Stimulated activated naive CD8-positive, alpha-beta T cell treated with anti-CD3 and anti-CD28 coated beads, Interleukin-15, Interleukin-2, amounts not matched to agents 100 ng/mL and 50 ng/mL, for 24 hours (primary cell): ENCODE data around the gene PSORS1C1.
A peak's percentile ranks its signal among the peaks of the same experiment; 100 is the strongest.
"Not testable (repeated sequence)": the region's sequence is repeated elsewhere in the genome, so short reads cannot be mapped to it uniquely, and the experiment has no call there.

Source experiments
- H3K27ac Mint-ChIP-seq: one replicate; pipeline ENCODE4 v1.8.0; 2021; ENCODE audit warnings: mild to moderate bottlenecking, mixed read lengths
- H3K27me3 Mint-ChIP-seq: one replicate; pipeline ENCODE4 v1.8.0; 2021; ENCODE audit warnings: mixed read lengths
- H3K36me3 Mint-ChIP-seq: one replicate; pipeline ENCODE4 v1.8.0; 2021; ENCODE audit warnings: low read depth, mixed read lengths
- H3K4me1 Mint-ChIP-seq: one replicate; pipeline ENCODE4 v1.8.0; 2021; ENCODE audit warnings: low read depth, mixed read lengths
- H3K4me3 Mint-ChIP-seq: one replicate; pipeline ENCODE4 v1.8.0; 2021; ENCODE audit warnings: mild to moderate bottlenecking, mixed read lengths
- H3K9me3 Mint-ChIP-seq: one replicate; pipeline ENCODE4 v1.8.0; 2021; ENCODE audit warnings: mixed read lengths

Gene PSORS1C1

GRCh38 chr6:31152781-31153180 is 38.2 kb downstream of the PSORS1C1 start:
- no peaks in the 10 kb centered on the region for H3K27me3 Mint-ChIP-seq

GRCh38 chr6:31154436-31154835 is 39.8 kb downstream of the PSORS1C1 start:
- peaks cover 36% of the 10 kb centered on the region for H3K36me3 Mint-ChIP-seq
- no peaks in the 10 kb centered on the region for H3K9me3 Mint-ChIP-seq
- peaks cover 17% of the 10 kb centered on the region for H3K4me1 Mint-ChIP-seq
- no peak overlapping the region for H3K27ac Mint-ChIP-seq
- no peaks in the 10 kb centered on the region for H3K27me3 Mint-ChIP-seq
- no peak overlapping the region for H3K4me3 Mint-ChIP-seq

More at GRCh38 chr6:31152781-31153180, 38.2 kb downstream of the PSORS1C1 start:
- Mint-ChIP-seq H3K4me1 (peaks cover 5% of the 10 kb centered on the region), H3K27ac (no peak overlapping the region), H3K36me3 (peaks cover 32% of the 10 kb centered on the region), H3K9me3 (no peaks in the 10 kb centered on the region), H3K4me3 (no peak overlapping the region)

GRCh38 chr6:31156641-31157040 is 42.0 kb downstream of the PSORS1C1 start:
- Mint-ChIP-seq H3K9me3 (no peaks in the 10 kb centered on the region), H3K4me1 (peaks cover 25% of the 10 kb centered on the region), H3K27me3 (no peaks in the 10 kb centered on the region), H3K36me3 (peaks cover 36% of the 10 kb centered on the region), H3K4me3 (peak overlapping the region; percentile 99), H3K27ac (no peak overlapping the region)

GRCh38 chr6:31157513-31158139 is 43.0 kb downstream of the PSORS1C1 start, which contains the start of gene CCHCR1:
CCHCR1 (minus strand) TSS chr6:31157802; CDS start chr6:31157600, 202 bp downstream.
- Mint-ChIP-seq H3K36me3 (peaks cover 46% of the 10 kb centered on the region), H3K4me1 (peaks cover 34% of the 10 kb centered on the region), H3K27ac (peak within 1 kb of the TSS; percentile 88), H3K4me3 (peak within 1 kb of the TSS; percentile 99), H3K27me3 (no peaks in the 10 kb centered on the region), H3K9me3 (no peaks in the 10 kb centered on the region)

- H3K27me3 Mint-ChIP-seq = no peaks in the 10 kb centered on the region
- peaks cover 53% of the 10 kb centered on the region for H3K36me3 Mint-ChIP-seq
- peaks cover 41% of the 10 kb centered on the region for H3K4me1 Mint-ChIP-seq
- H3K9me3 Mint-ChIP-seq = no peaks in the 10 kb centered on the region
- peak within 1 kb of the TSS; percentile 99 for H3K4me3 Mint-ChIP-seq
- peak within 1 kb of the TSS; percentile 88 for H3K27ac Mint-ChIP-seq
Observed at GRCh38 chr6:31158140-31158862, 43.7 kb downstream of the PSORS1C1 start, which contains the start of gene TCF19. TCF19 (plus strand) TSS chr6:31158589; CDS start chr6:31159470, 881 bp downstream.

- Mint-ChIP-seq H3K36me3 (peaks cover 54% of the 10 kb centered on the region), H3K27me3 (no peaks in the 10 kb centered on the region), H3K4me1 (peaks cover 50% of the 10 kb centered on the region), H3K9me3 (no peaks in the 10 kb centered on the region), H3K4me3 (peak overlapping the region; percentile 99), H3K27ac (peak overlapping the region; percentile 88)
Observed at GRCh38 chr6:31158863-31159855, 44.6 kb downstream of the PSORS1C1 start.

- H3K36me3 Mint-ChIP-seq = peaks cover 36% of the 10 kb centered on the region
- H3K9me3 Mint-ChIP-seq = no peaks in the 10 kb centered on the region
- peak overlapping the region; percentile 5 for H3K4me3 Mint-ChIP-seq
- no peak overlapping the region for H3K27ac Mint-ChIP-seq
- H3K27me3 Mint-ChIP-seq = no peaks in the 10 kb centered on the region
- H3K4me1 Mint-ChIP-seq = peaks cover 61% of the 10 kb centered on the region
Observed at GRCh38 chr6:31161216-31162126, 46.9 kb downstream of the PSORS1C1 start.

GRCh38 chr6:31162463-31163165 is 48.0 kb downstream of the PSORS1C1 start:
- no peaks in the 10 kb centered on the region for H3K27me3 Mint-ChIP-seq
- H3K4me3 Mint-ChIP-seq = no peak overlapping the region
- H3K36me3 Mint-ChIP-seq = peaks cover 35% of the 10 kb centered on the region
- H3K27ac Mint-ChIP-seq = no peak overlapping the region
- peaks cover 55% of the 10 kb centered on the region for H3K4me1 Mint-ChIP-seq
- no peaks in the 10 kb centered on the region for H3K9me3 Mint-ChIP-seq

GRCh38 chr6:31163922-31164321 is 49.3 kb downstream of the PSORS1C1 start:
- Mint-ChIP-seq H3K4me1 (peaks cover 48% of the 10 kb centered on the region), H3K9me3 (no peaks in the 10 kb centered on the region), H3K4me3 (no peak overlapping the region), H3K36me3 (peaks cover 30% of the 10 kb centered on the region), H3K27ac (no peak overlapping the region), H3K27me3 (no peaks in the 10 kb centered on the region)

GRCh38 chr6:31164475-31165063 is 50.0 kb downstream of the PSORS1C1 start:
- H3K36me3 Mint-ChIP-seq = peaks cover 26% of the 10 kb centered on the region
- not testable (repeated sequence) for H3K9me3 Mint-ChIP-seq, H3K27me3 Mint-ChIP-seq, H3K4me3 Mint-ChIP-seq, H3K27ac Mint-ChIP-seq
- H3K4me1 Mint-ChIP-seq = peaks cover 42% of the 10 kb centered on the region

- not testable (repeated sequence) for H3K9me3 Mint-ChIP-seq, H3K27ac Mint-ChIP-seq, H3K4me3 Mint-ChIP-seq, H3K27me3 Mint-ChIP-seq
- H3K4me1 Mint-ChIP-seq = peaks cover 37% of the 10 kb centered on the region
- peaks cover 20% of the 10 kb centered on the region for H3K36me3 Mint-ChIP-seq
Observed at GRCh38 chr6:31165064-31165832, 50.6 kb downstream of the PSORS1C1 start.

- Mint-ChIP-seq H3K4me3 (no peak overlapping the region), H3K27me3 (no peaks in the 10 kb centered on the region), H3K36me3 (peaks cover 20% of the 10 kb centered on the region), H3K27ac (no peak overlapping the region), H3K9me3 (no peaks in the 10 kb centered on the region), H3K4me1 (peaks cover 37% of the 10 kb centered on the region)
Observed at GRCh38 chr6:31165986-31166385, 51.4 kb downstream of the PSORS1C1 start.
